IMR-90 (cell line): Measurements from ENCODE around the gene AXL.

Experiments used
- CHD1 ChIP-seq: IDR thresholded peaks from 2 replicates; pipeline ENCODE4 v1.6.1; 2012; ENCODE audit warnings: low read depth, low read length, improper control_type of control experiment
- POLR2A ChIP-seq: IDR thresholded peaks from 2 replicates; pipeline ENCODE4 v1.6.1; 2012; ENCODE audit warnings: mild to moderate bottlenecking, low read depth, low read length
- TF ChIP-seq, protein P1 (sequence below): conservative IDR thresholded peaks from 2 replicates; pipeline ENCODE4 v1.5.1; 2012; ENCODE audit warnings: mild to moderate bottlenecking, low read depth, low read length, improper control_type of control experiment

GRCh38 chr19:41300555-41300954 lies 81.5 kb downstream of the AXL start:
- TF ChIP-seq, protein P1, sequence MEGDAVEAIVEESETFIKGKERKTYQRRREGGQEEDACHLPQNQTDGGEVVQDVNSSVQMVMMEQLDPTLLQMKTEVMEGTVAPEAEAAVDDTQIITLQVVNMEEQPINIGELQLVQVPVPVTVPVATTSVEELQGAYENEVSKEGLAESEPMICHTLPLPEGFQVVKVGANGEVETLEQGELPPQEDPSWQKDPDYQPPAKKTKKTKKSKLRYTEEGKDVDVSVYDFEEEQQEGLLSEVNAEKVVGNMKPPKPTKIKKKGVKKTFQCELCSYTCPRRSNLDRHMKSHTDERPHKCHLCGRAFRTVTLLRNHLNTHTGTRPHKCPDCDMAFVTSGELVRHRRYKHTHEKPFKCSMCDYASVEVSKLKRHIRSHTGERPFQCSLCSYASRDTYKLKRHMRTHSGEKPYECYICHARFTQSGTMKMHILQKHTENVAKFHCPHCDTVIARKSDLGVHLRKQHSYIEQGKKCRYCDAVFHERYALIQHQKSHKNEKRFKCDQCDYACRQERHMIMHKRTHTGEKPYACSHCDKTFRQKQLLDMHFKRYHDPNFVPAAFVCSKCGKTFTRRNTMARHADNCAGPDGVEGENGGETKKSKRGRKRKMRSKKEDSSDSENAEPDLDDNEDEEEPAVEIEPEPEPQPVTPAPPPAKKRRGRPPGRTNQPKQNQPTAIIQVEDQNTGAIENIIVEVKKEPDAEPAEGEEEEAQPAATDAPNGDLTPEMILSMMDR: no peak
- TF ChIP-seq CHD1 (no peak), POLR2A (no peak)
